HG03280 (cell line): ENCODE measurements around the gene ISL1.

ENCODE experiments used
- ATAC-seq: cut with Tn5 transposase; IDR thresholded peaks from one replicate; pipeline ENCODE4 v1.9.1; 2021; ENCODE audit warnings: mild to moderate bottlenecking, moderate library complexity; ENCODE audit not compliant: unreplicated experiment

ISL1 gene

DNA sequence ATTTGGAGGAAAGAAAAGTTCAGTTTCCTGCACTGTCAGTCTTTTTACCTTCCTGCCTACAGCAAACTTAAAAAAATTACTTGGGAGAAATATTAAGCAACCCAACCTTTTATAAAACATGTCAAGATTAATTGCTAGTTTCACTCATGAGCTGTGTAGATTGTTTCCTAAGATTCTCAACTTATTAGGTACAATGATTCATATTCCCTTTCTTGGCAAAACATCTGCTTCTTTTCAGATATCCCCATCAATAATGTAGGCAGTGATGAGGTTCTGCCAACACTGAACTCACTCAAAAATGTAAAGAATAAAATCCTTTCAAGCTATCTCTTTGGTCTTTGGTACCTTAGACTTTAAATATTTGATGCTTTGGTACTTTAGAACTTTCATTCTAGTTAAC, 56.0 kb downstream of the ISL1 start:
- no peak for ATAC-seq
